ENCODE measurements around the gene GFOD1.
A peak's percentile ranks its signal among the peaks of the same experiment; 100 is the strongest.
"Not testable (repeated sequence)": the region's sequence is repeated elsewhere in the genome, so short reads cannot be mapped to it uniquely, and the experiment has no call there.

GFOD1 gene

GRCh38 chr6:13332349-13332706, 155.1 kb downstream of the GFOD1 start:
- TF ChIP-seq, protein P1, sequence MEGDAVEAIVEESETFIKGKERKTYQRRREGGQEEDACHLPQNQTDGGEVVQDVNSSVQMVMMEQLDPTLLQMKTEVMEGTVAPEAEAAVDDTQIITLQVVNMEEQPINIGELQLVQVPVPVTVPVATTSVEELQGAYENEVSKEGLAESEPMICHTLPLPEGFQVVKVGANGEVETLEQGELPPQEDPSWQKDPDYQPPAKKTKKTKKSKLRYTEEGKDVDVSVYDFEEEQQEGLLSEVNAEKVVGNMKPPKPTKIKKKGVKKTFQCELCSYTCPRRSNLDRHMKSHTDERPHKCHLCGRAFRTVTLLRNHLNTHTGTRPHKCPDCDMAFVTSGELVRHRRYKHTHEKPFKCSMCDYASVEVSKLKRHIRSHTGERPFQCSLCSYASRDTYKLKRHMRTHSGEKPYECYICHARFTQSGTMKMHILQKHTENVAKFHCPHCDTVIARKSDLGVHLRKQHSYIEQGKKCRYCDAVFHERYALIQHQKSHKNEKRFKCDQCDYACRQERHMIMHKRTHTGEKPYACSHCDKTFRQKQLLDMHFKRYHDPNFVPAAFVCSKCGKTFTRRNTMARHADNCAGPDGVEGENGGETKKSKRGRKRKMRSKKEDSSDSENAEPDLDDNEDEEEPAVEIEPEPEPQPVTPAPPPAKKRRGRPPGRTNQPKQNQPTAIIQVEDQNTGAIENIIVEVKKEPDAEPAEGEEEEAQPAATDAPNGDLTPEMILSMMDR (IDR thresholded peaks at IDR 0.05; ENCODE audit: borderline replicate concordance, control extremely low read depth, extremely low read depth, insufficient read depth, missing control alignments) = no peak
- no peak for DNase-seq (ENCODE audit: low spot score)
- in situ Hi-C loops (cut with MboI; ENCODE audit: low sequenced_read_pairs, unreplicated experiment) = loop anchor here (5.0 to 10.0 kb wide), 3 partner anchors 138 to 420 kb away; no protein-coding TSS in a partner anchor

- in situ Hi-C loops (cut with MboI; ENCODE audit: low sequenced_read_pairs, unreplicated experiment) = loop anchor here (5.0 to 10.0 kb wide), 3 partner anchors 137 to 419 kb away; no protein-coding TSS in a partner anchor
- TF ChIP-seq, protein P1 (IDR thresholded peaks at IDR 0.05; ENCODE audit: borderline replicate concordance, control extremely low read depth, extremely low read depth, insufficient read depth, missing control alignments) = peak; percentile 47
- peak; percentile 46 for DNase-seq (ENCODE audit: low spot score)
These were observed 155.7 kb downstream of the GFOD1 start for GRCh38 chr6:13331516-13332348.

DNA sequence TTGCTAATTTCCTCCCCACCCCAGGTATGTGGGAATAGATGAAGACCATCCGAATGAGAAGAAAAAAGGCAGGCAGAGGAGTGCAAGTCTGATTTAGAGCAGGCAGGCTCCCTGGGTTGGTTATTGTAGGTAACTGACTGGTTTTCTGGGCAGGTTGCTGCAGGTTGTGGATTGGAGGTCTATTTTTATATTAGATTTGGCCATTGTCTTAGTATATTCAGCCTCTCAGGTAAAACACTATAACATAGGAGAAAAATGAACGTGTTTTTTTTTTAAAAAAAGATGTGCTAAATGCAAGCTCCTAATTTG, 158.6 kb downstream of the GFOD1 start:
- no peak for DNase-seq (ENCODE audit: low spot score)
- in situ Hi-C loops (cut with MboI; ENCODE audit: low sequenced_read_pairs, unreplicated experiment) = no loop called here
- TF ChIP-seq, protein P1 (IDR thresholded peaks at IDR 0.05; ENCODE audit: borderline replicate concordance, control extremely low read depth, extremely low read depth, insufficient read depth, missing control alignments) = no peak

DNA sequence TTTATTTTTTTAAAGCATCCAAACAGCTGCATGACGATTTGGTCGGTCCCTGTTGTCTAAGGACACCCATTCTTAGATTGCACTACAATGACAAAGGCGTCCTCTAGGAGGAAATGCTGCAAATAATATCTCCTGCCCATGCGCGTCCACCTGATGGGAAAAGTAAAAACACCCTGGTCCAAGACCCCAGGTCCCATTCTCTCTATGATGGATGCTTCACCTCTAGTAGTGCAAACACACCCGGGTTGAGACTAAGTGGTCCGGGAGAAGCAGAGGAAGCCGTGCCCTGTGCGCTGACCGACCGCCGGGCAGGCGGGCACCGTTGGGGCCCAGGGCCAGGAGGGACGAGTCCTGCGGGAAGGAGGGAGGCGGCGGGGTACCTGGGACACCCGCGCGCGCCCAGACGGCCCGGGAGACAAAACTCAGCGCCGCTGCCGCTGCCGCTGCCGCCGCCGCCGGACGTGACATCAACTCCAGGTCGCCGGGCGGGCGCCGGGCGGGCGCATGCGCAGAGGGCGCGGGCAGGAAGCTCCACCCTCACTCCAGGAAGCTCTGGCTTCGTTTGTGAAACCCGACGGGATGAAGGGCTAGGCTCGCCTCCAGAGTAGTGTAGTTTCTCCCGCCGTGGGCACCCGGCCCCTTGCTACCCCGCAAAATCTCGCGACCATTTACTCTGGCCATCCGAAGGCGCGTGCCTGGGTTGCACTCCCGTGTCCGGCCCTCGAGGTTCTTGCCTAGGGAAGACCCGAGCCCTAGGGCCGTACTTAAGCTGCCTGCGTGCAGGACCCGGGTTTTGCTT, 159.1 kb downstream of the GFOD1 start, which contains the start of gene TBC1D7:
Gene TBC1D7, minus strand, starts transcription at position 462 of the 799 bp plus-strand sequence. CDS start 1,639 bp downstream, outside the sequence.
- in situ Hi-C loops (cut with MboI; ENCODE audit: low sequenced_read_pairs, unreplicated experiment) = no loop called here
- DNase-seq (ENCODE audit: low spot score) = peak; percentile 95

GRCh38 chr6:13327691-13328075, 159.7 kb downstream of the GFOD1 start:
- in situ Hi-C loops (cut with MboI; ENCODE audit: low sequenced_read_pairs, unreplicated experiment) = no loop called here

More for the DNA sequence above, 159.1 kb downstream of the GFOD1 start, which contains the start of gene TBC1D7:
- TF ChIP-seq, protein P1 (IDR thresholded peaks at IDR 0.05; ENCODE audit: borderline replicate concordance, control extremely low read depth, extremely low read depth, insufficient read depth, missing control alignments) = no peak

DNA sequence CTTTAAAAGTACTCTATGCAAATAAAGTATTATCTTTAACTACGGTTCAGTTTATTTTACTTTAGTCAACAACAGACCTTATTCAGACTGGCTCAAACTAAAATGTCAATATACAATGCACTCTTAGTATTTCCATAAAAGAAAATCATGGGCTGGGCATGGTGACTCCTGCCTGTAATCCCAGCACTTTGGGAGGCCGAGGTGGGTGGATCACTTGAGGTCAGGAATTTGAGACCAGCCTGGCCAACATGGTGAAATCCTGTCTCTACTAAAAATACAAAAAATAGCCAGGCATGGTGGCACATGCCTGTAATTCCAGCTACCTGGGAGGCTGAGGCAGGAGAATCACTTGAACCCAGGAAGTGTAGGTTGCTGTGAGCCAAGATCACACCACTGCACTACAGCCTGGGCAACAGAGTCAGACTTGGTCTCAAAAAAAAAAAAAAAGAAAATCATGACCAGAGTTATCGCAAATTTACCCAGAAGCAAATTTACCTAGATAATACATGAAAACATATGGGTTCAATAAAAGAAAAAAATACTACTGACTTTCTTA, 161.3 kb downstream of the GFOD1 start:
- DNase-seq (ENCODE audit: low spot score); in situ Hi-C loops (cut with MboI; ENCODE audit: low sequenced_read_pairs, unreplicated experiment): not testable (repeated sequence)

More at GRCh38 chr6:13327691-13328075, 159.7 kb downstream of the GFOD1 start:
- no peak for DNase-seq (ENCODE audit: low spot score)
- TF ChIP-seq, protein P1 (IDR thresholded peaks at IDR 0.05; ENCODE audit: borderline replicate concordance, control extremely low read depth, extremely low read depth, insufficient read depth, missing control alignments) = no peak
